DMS153 (cell line): ENCODE measurements around the gene MALAT1.

Source experiments
- DNase-seq: peaks from one replicate; lab custom pipeline; 2025; lab: John Stamatoyannopoulos, UW

The MALAT1 gene

DNA sequence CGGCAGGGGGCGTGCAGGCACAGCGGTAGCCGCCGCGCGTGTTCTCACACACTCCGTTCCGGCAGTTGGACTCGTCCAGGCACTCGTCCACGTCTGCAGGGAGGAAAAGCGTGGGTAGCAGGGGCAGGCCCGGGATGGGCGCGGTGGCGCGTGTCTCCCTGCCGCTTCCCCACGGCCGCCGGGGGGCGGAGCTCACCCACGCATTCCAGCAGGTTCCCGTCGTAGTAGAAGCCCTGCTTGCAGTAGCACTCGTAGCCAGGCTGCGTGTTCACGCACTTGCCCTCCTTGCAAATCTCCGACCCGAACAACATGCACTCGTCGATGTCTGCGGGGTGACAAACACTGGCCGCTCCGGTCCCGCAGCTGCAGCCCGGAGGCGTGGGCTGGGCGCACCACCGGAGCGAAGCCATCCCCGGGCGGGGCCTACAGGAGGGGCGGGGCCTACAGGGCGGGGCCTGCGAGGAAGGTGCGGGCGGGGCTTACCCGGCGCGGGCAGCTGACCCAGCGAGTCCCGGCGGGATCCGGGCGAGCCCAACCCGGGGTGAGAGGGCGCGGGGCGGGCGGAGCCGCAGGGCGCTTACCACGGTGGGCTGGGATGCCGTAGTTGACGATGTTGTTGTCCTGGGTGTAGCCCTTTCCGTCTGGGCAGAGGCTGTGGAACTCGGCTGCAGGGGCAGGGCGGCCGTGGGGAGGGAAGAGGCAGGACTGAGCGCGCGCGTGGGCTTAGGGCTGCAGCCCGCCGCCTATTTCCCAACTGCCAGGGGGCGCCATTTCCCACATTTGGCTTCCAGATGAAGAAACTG is 41.6 kb downstream of the MALAT1 start:
- DNase-seq = no peak

DNA sequence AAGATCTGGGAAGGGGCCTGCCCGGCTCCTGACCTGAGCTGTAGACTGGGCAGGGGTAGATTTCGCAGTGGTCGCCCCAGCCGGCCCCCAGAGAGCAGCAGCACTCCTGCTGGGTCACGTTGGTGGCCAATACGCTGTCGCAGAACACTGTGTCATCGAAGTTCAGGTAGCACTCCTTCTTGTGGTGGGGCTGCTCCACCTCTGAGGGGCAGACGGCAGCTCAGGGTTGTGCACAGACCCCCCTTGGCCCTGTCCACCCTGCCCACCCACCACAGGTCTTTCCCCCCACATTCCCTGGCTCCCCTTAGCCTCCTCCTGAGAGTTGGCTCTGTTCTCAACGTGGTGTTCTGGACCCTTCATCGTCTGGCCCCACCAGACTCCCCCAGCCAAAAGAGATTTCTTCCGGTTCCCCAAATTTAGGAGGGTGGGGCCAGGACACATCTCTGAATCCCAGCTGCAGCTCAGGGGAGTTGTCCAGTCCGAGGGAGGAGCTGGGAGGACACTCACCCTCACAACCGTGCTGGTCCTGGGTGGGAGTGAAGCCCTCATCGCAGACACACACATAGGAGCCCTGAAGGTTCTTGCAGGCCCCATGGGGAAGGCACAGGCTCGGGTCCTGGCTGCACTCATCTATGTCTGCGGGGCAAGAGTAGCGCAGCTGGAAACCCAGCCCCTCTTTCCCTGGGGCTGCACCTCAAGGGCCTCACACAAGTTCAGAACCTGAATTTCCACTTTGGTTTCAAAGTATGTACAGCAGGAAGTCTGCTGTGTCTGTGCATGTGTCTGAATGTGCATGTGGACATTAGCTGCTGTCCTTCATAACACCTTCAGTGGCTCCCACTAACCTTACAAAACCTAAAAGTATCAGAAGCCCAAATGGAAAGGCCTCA is 42.5 kb downstream of the MALAT1 start:
- DNase-seq = no peak

DNA sequence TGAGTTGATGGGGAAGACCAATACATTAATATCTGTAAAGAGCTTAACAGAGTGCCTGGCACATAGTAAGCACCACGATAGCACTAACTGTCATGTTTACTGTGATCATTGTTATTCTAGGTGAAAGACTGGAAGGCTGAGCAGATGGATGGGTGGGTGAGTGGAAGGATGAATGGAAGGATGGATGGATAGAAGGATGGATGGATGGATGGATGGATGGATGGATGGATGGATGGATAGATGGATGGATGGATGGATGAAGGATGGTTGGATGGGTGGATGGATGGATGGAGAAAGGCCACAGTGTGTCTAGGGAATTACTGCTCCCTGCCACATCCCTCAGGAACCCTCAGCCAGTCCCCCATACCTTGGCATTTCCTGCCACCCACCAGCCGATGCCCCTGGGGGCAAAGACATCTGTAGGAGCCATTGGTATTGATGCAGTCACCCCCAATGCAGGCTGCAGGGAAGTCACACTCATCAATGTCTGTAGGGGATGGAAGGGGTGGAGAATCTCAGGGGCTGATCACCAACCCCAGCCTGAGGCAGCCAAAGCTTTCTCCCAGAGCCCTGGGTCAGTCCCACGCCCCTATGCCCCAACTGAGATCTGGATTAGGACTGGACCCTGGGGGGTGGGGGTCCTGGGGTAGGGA is 44.0 kb downstream of the MALAT1 start:
- no peak for DNase-seq

DNA sequence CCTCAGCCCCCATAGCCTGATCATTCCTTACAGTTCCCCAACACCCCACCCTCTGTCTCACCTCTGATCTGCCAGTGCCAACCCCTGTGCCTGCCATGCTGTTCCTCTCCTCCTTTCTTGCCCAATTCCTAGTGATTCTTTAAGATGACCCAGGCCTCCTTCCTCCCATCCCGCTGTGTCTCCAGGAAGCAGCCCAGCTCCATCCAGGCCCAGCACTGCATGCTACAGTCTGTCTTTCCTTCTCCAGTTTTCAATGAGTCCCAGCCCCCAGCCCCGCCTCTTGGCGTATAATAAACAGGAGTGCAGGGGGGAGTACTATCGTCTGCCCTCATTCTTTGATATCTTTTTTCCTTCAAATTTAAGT is 47.0 kb downstream of the MALAT1 start:
- no peak for DNase-seq

DNA sequence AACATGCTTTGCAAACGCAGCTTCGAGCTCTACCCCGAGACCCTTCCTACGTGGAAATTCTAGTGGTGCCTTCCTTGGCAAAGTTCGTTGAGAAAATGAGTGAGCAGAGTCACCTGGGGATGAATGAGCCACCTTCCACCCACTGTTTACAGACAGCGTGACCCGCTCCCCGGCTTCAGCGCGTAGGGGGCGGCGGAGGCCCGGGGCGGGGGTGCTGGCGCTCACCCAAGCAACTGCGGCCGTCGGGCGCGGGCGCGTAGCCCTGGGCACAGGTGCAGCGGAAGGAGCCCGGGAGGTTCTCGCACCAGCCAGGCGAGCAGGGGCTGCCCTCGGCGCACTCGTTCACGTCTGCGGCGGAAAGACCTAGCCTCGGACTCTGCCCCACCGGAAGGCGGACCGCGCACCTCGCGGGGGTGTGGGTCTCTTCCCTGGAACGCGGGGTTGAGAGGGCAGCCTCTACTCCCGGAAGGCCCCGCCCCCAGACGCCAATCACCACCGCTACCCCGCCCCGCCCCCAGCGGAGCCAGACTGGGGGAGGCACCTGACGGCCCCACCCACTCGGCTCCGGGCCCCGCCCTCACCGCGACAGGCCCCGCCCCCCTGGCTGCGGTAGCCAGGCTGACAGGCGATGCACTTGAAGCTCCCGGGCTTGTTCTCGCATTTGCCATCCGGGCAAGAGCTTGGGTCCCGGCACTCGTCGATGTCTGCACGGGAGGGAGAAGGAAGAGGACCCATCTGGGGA is 47.5 kb downstream of the MALAT1 start:
- peak; percentile 83 for DNase-seq

DNA sequence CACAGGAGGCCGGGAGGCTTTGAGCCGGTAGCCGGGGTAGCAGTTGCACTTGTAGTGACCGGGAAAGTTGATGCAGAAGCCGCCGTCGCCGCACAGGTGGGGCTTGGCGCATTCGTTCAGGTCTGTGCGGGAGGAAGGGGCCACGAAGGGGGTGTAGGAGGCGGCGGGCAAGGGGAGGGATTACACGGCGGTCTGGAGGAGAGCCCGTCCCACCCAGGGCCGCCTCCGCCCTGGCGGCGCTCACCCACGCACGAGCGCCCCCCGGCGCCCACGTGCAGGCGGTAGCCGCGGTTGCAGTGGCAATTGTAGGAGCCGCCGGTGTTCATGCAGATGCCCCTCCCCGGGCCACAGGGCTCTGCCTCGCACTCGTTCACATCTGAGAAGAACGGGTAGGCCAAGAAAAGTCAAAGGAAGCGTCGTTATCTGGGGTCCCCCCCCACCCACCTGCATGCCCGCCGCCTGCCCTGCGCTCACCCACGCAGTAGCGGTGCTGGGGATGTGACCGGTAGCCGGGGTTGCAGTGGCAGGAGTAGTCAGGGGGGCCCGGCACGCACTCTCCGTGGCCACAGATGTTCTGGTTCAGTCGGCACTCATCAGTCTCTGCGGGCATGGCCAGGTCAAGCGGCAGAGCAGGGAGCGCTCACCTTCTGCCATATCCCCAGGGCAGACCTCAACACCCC is 48.7 kb downstream of the MALAT1 start:
- DNase-seq = no peak

DNA sequence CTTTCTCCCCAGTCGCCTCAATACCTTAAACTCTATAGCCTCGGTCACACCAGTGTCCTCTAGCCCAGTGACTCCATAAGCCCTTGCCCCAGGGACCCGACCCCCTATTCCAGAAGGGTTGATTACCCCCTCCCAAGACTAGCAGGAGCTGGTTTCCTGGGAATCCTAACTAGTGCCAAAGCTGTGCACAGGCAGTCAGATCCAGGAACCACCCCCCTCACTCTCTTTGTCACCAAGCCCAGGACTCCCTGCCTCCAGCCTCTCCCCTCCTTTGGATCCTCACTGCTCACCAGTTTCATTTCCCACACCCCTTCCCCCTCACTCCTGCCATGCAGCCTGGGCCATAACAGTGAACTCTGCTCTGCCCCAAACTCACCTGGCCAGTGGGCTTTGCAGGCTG is 49.5 kb downstream of the MALAT1 start:
- no peak for DNase-seq

DNA sequence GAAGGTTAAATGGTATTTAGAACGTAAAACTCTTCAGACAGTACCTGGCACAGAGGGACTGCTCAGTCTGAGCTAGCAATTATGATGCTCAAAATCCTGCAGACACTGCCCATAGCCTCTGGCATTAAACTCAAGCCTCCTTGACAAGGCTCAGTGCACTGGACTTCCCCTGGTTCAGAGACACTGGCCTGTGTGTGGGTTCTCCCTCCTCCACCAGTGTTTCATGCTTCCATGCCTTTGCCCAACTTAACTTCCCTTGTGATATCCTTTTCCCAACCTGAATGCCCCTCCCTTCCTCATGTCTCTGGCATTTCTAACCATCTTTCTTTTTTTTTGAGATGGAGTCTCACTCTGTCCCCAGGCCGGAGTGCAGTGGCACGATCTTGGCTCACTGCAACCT is 50.3 kb downstream of the MALAT1 start:
- DNase-seq = no peak

DNA sequence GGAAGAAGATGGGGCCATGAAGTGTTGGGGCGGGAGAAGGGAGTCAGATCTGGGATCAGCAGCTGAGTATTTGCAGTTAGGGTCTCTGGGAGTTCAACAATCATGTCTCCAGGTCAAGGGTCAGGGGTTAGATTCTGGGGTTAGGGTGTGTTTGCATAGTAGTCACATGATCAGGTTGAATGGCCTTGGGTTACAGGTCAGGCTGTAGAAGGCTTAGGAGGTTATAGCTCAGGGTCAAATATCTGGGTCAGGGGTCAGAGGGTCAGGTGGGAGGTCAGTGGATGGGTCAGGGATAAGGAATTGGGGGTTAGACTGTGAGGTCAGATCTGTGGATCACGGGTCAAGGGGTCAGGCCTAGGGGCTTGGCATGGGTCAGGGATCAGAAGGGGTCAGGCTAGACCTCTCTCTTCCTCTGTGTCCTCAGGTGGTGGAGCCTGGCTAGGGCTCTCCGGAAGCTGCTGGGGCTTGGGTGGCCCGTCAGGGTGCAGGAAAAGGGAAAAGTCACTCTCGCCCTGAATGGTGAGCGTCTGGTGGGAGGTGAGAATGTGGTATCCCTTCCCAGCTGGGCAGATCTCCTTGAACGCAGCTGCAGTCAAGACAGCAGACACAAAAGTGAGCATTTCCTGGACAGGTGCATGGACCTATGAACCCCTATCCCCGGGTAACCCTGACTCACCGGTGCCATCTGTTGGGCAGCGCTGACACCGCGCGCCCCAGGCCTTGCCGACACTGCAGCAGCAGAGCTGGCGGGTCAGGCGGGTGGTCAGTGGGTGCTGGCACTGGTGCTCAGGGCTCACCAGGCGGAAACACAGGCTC is 52.9 kb downstream of the MALAT1 start:
- peak; percentile 92 for DNase-seq

DNA sequence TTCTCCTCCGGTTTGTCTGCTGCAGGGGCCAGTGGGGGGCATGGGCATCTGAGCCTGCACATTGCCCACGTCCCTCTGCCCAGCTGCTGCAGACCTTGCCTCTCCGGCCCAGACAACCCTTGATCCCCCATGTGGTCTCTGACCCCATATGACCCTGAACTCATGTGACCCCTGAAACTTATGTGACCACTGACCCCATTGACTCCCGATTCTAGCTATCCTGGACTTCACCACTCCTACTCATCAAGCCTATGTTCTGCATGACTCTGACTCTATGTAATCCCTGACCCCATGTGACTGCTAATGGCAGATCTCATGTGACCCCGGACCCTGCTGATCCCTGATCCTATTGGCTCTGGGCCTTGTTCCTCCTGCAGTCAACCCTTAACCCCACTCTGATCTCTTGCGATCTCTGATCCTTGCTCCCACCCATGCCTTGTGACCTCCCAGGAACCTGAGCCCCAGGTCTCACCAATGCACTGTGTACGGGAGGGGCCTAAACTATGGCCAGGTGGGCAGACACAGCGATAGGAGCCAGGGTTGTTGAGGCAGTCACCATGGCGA is 53.6 kb downstream of the MALAT1 start:
- no peak for DNase-seq

DNA sequence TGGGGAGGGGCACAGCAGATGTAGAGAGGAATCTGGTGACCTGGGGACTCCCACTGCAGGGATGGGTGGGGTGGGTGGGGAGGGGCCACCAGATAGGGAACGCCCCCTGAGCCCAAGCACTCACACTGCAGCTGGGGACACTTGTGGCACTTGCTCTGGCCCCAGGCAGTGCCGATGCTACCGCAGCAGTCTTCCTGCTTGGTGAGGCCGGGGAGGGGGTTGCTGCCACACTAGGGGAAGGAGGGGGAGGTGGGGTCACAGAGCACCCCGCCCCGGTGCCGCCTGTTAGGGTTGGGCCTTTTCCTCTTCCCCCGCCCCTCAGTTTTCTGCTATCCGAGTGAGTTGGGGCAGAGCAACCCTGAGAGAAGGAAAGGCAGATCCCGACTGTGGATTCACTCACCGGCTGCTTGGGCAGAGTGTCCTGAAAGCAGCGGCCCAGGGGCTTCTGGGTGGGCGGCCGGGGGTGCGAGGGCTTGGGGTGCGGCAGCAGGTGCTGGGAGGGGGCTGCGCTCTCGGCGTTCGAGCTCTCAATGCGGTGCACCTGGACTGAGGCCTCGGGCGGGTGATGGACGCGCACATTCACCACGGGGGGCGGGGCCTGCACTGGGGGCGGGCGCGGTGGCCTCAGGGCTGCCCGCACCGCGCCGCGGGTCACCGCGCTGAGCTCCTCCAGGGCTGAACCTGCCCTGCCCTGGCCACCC is 54.6 kb downstream of the MALAT1 start:
- DNase-seq = peak; percentile 78

DNA sequence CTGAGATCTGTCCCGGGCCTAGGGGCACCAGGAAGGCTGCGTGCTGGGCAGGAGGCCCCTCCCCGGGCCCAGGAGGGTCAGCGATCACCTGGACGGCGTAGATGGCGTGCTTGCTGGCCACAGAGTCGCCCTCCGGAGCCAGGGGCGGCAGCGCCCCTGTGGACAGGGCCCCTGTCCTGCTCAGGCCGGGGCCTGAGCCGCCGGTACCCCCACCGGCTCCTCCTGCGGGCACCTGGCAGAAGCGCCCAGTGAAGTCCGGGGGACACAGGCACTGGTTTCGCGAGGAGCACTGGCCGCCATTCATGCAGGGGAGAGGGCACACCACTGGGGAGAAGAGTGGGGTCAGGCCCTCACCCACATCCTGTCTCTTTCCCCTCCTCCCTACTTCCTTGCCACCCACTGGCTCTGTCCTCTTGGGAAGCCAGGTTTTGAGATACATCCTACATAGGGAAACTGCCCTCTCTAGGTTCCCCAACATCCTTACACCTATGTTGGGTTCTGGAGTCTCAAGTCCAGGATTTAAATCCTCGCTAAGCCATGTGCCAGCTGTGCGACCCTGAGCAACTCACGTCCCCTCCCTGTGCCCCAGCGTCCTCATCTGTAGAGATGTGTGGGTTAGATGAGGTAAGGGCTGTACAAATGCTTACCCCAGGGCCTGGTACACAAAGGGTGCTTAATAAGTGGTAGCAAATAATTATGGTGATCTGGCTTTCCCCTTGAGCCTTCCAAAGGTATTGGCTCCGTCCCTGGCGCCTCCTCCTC is 55.4 kb downstream of the MALAT1 start:
- no peak for DNase-seq

DNA sequence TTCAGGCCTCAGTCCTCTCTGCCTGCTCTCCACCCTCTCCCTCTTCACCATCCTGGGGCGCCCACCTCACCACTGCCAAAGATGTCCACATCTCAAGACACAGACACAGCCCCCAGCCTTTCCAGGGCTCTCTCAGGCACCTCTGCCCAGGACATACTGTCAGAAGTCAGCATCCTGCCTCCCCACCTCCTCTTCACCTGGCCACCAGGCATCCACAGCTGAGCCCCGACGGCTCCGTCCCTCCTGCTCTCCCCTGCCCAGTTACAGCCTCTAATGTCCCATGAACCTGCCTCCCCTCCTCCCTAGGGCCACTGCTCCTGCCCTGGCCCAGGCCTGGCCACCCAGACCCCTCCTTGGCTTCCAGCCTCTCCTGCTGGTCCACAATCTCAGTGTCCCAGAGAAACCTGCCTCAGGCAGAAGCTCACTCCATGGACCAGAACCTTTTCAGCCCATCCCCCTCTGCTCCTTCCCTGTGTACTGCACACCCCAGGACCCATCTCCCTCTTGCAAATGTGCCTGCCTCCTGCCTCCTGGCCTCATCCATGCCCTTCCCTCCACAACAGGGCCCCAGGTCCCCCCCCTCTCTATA is 56.1 kb downstream of the MALAT1 start:
- DNase-seq = no peak

DNA sequence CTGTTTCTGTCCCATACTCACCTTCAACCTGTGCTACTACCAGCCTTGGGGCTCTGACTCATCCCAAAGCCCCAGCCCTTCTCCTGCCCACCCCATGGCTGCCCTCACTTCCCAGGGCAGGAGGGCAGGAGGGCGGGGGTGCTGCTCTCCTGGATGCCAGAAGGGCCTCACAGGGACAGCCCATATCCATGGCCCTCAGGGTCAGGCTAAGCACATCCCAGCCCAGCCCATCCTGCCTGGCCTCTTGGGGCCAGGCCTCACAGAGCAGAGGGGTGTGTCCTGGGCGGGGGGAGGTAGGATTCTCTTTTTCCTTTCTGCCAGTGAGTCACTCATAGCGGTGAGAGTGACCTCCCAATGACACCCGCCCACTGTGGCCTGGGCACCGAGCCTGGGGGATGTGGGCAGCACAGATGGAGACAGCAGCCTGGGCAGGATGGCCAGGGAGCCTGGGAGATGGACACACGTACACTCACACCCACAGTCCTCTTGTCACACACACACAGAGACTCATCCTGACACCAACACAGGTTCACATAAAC is 56.9 kb downstream of the MALAT1 start:
- DNase-seq = no peak
